HS-5 (cell line): Measurements from ENCODE around the gene PTPDC1.
A peak's percentile ranks its signal among the peaks of the same experiment; 100 is the strongest.
"Not testable (repeated sequence)": the region's sequence is repeated elsewhere in the genome, so short reads cannot be mapped to it uniquely, and the experiment has no call there.

Experiments used
- DNase-seq: peaks from one replicate; pipeline ENCODE4 v3.0.0-alpha.2; 2012; ENCODE audit warnings: low read depth

Gene PTPDC1

GRCh38 chr9:94094219-94095145, 10.2 kb downstream of the PTPDC1 start:
- not testable (repeated sequence) for DNase-seq

GRCh38 chr9:94096819-94097577, 12.7 kb downstream of the PTPDC1 start:
- no peak for DNase-seq

GRCh38 chr9:94097788-94098414, 13.6 kb downstream of the PTPDC1 start:
- peak; percentile 69 for DNase-seq

- DNase-seq = no peak
These were observed 16.1 kb downstream of the PTPDC1 start for GRCh38 chr9:94100152-94100879.

GRCh38 chr9:94101162-94101853, 17.0 kb downstream of the PTPDC1 start:
- no peak for DNase-seq

GRCh38 chr9:94108584-94108983, 24.3 kb downstream of the PTPDC1 start:
- no peak for DNase-seq

- peak; percentile 40 for DNase-seq
These were observed 26.6 kb downstream of the PTPDC1 start for GRCh38 chr9:94110821-94111252.

GRCh38 chr9:94111446-94111845, 27.2 kb downstream of the PTPDC1 start:
- DNase-seq = no peak

- no peak for DNase-seq
These were observed 28.6 kb downstream of the PTPDC1 start for GRCh38 chr9:94112716-94113465.

- DNase-seq = not testable (repeated sequence)
These were observed 35.8 kb downstream of the PTPDC1 start for GRCh38 chr9:94120088-94120487.

- no peak for DNase-seq
These were observed 36.7 kb downstream of the PTPDC1 start for GRCh38 chr9:94120854-94121376.

GRCh38 chr9:94126844-94127243, 42.6 kb downstream of the PTPDC1 start:
- no peak for DNase-seq

GRCh38 chr9:94127806-94128205, 43.5 kb downstream of the PTPDC1 start:
- DNase-seq = no peak

GRCh38 chr9:94128580-94128979, 44.3 kb downstream of the PTPDC1 start:
- DNase-seq = no peak

GRCh38 chr9:94134629-94135028, 50.4 kb downstream of the PTPDC1 start:
- DNase-seq = no peak

- no peak for DNase-seq
These were observed 51.0 kb downstream of the PTPDC1 start for GRCh38 chr9:94135222-94135621.

GRCh38 chr9:94139672-94140417, 55.6 kb downstream of the PTPDC1 start:
- peak; percentile 95 for DNase-seq

- no peak for DNase-seq
These were observed 56.1 kb downstream of the PTPDC1 start for GRCh38 chr9:94140418-94140780.
